Mucosa of gallbladder (tissue), 1 donor: ENCODE data around the gene ICE2. TPM values are rescaled to one million over a fixed set of nuclear protein-coding genes. Genes with fewer than 3 reads are reported as not detected.

ENCODE experiments used
- DNase-seq: peaks from one replicate; pipeline ENCODE4 v3.0.0-alpha.2; 2020; ENCODE audit warnings: low spot score
- total RNA-seq: library from RNA; stranded (reverse); gene quantifications from one replicate; pipeline ENCODE4 v1.2.1, GENCODE V29; 2021
- donor health status: DM: no; HTN: no; CAD: no.

The ICE2 gene
- total RNA-seq, 1 donor from 2014 or later, result 47.7 TPM

GRCh38 chr15:60370105-60370868, 108.7 kb downstream of the ICE2 start:
- DNase-seq, result peak; percentile 53

GRCh38 chr15:60369696-60370095, 109.2 kb downstream of the ICE2 start:
- DNase-seq, result no peak

Other genes starting within 250 kb of the ICE2 start
- 733 TPM for gene ANXA2, start 81.2 kb downstream of the ICE2 start, total RNA-seq